Heart left ventricle (tissue), 13 donors: ENCODE results near the gene ANKRD9.

Source experiments
- CTCF ChIP-seq, 12 donors: fragments of 200-600 bp; sonication (generic) in 4 of 12; IDR thresholded peaks; one replicate each; pipeline versions ENCODE4 v1.5.0 to v1.8.0; 2018 to 2022; ENCODE audit warnings: antibody characterized with exemption in 12 of 12, mild to moderate bottlenecking in 5 of 12
- POLR2A ChIP-seq, 2 donors: fragments of 450-650 bp; IDR thresholded peaks; one replicate each; pipeline ENCODE4 v1.6.1; 2017; ENCODE audit warnings: antibody characterized with exemption in 2 of 2, mild to moderate bottlenecking in 2 of 2, moderate library complexity in 2 of 2
- donor health status: ischemic (EF 13 %, LVEDD 7.1; RV severe dilation, severe dysfunction).
- donor health status: DM: no; HTN: yes; CAD: no.
- donor health status: DM: no; HTN: no; CAD: no.
- donor health status: ischemic (EF 25% LVEDD 6.9; RV normal size, moderate dysfunction).
- donor health status: ischemic (EF 25% LVEDD 5.7; RV mildly dilated, moderate dysfunction).
- donor health status: ischemic (EF 35%, LVEDD 5.7; RV mildly dilated, moderate dysfunction).
- donor health status: nonischemic (EF 11% LVEDD 7.7; RV severe dilation, severe dysfunction).
- donor health status: DM: yes; HTN: yes; CAD: no.
- donor health status: PGD.
- donor health status: ischemic (EF 29% LVEDD 5.4; RV normal size, mild dysfunction).
- donor health status: nonischemic (EF 23%, LVEDD 6.1; RV moderate dilation, normal function).

GRCh38 chr14:102500713-102501112 is 8.9 kb downstream of the ANKRD9 start:
- no peak for TF ChIP-seq CTCF (IDR thresholded peaks at IDR 0.05)
- peak in 1 of 2 donors; percentile 1 for TF ChIP-seq POLR2A (IDR thresholded peaks at IDR 0.05)
